ENCODE data around the gene SIL1. TPM values are rescaled to one million over a fixed set of nuclear protein-coding genes. Genes with fewer than 3 reads are reported as not detected.

The SIL1 gene
- total RNA-seq, 1 donor from 2014 or later: 39.3 TPM

DNA sequence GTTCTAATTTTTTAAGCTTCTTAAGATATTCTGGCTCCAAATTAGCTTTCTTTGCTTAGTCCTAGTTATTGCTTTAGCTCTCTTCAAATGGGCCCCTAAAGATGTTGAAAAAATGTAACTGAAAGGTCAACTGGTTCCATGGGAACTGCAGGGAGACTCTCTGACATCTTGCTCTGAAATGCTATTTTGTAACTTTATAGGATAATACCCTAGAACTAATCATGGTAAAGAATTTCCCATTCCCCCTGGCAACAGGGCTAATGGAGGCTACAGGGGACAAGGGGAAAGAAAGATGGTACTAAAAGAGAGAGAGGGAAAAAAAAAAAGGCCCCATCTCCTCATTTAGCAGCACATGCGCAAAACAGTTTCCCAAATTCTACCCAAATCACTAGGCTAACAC lies 39.4 kb downstream of the SIL1 start:
- Histone ChIP-seq H3K4me3 (no peak overlapping the region), H3K27me3 (ENCODE audit: low read depth) (no peaks in the 10 kb centered on the region), H3K9me3 (replicated peaks) (peaks cover 6% of the 10 kb centered on the region), H3K36me3 (no peaks in the 10 kb centered on the region), H3K4me1 (peaks cover 7% of the 10 kb centered on the region), H3K27ac (replicated peaks) (no peak overlapping the region)
- no peak for TF ChIP-seq CTCF (IDR thresholded peaks at IDR 0.05; ENCODE audit: borderline replicate concordance)
- intact Hi-C loops (cut with micrococcal nuclease): no loop called here
- no peak for DNase-seq

DNA sequence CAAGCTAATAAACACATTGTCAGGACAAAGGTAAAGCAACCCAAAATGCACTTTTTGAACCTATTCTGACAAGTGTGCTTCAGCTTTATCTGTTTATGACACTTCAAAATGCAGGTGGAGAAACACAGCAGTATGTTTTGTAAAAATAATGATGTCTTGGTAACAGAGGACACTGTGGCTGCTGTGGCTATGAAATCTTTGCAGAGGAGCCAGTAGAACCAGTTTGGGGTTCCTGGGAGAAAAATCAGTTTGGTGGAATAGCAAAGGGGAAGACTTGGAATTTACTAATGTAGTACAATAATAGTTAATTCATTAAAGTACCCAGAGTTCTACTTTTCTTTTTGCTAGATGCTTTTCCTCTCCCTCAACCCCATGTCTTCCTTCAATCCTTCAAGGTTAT lies 40.6 kb downstream of the SIL1 start:
- Histone ChIP-seq H3K4me1 (peaks cover 7% of the 10 kb centered on the region), H3K36me3 (no peaks in the 10 kb centered on the region), H3K27me3 (ENCODE audit: low read depth) (no peaks in the 10 kb centered on the region), H3K27ac (replicated peaks) (no peak overlapping the region), H3K9me3 (replicated peaks) (peaks cover 6% of the 10 kb centered on the region), H3K4me3 (no peak overlapping the region)
- intact Hi-C loops (cut with micrococcal nuclease): no loop called here
- TF ChIP-seq CTCF (IDR thresholded peaks at IDR 0.05; ENCODE audit: borderline replicate concordance): no peak
- DNase-seq: no peak

- intact Hi-C loops (cut with micrococcal nuclease): no loop called here
Observed at GRCh38 chr5:139156814-139157213, 41.4 kb downstream of the SIL1 start.

GRCh38 chr5:139155333-139155732 lies 42.8 kb downstream of the SIL1 start:
- TF ChIP-seq CTCF (IDR thresholded peaks at IDR 0.05; ENCODE audit: borderline replicate concordance): no peak
- intact Hi-C loops (cut with micrococcal nuclease): no loop called here
- Histone ChIP-seq H3K27ac (replicated peaks) (no peak overlapping the region), H3K4me1 (peaks cover 23% of the 10 kb centered on the region), H3K9me3 (replicated peaks) (peaks cover 6% of the 10 kb centered on the region), H3K4me3 (no peak overlapping the region), H3K27me3 (ENCODE audit: low read depth) (no peaks in the 10 kb centered on the region), H3K36me3 (no peaks in the 10 kb centered on the region)
- DNase-seq: no peak

More at GRCh38 chr5:139156814-139157213, 41.4 kb downstream of the SIL1 start:
- Histone ChIP-seq H3K27me3 (ENCODE audit: low read depth) (no peaks in the 10 kb centered on the region), H3K36me3 (no peaks in the 10 kb centered on the region), H3K9me3 (replicated peaks) (peaks cover 6% of the 10 kb centered on the region), H3K4me1 (peaks cover 9% of the 10 kb centered on the region), H3K27ac (replicated peaks) (no peak overlapping the region), H3K4me3 (no peak overlapping the region)
- DNase-seq: no peak
- no peak for TF ChIP-seq CTCF (IDR thresholded peaks at IDR 0.05; ENCODE audit: borderline replicate concordance)

GRCh38 chr5:139151902-139152301 lies 46.3 kb downstream of the SIL1 start:
- intact Hi-C loops (cut with micrococcal nuclease): no loop called here
- Histone ChIP-seq H3K36me3 (no peaks in the 10 kb centered on the region), H3K9me3 (replicated peaks) (peaks cover 6% of the 10 kb centered on the region), H3K4me3 (no peak overlapping the region), H3K4me1 (peaks cover 55% of the 10 kb centered on the region), H3K27me3 (ENCODE audit: low read depth) (no peaks in the 10 kb centered on the region), H3K27ac (replicated peaks) (no peak overlapping the region)
- no peak for TF ChIP-seq CTCF (IDR thresholded peaks at IDR 0.05; ENCODE audit: borderline replicate concordance)
- DNase-seq: no peak
